Mucosa of stomach (tissue), 1 donor: ENCODE data around the gene HS6ST3.

Source experiments
- H3K27me3 ChIP-seq: one replicate; pipeline ENCODE4 v1.7.0; 2013; ENCODE audit warnings: mild to moderate bottlenecking, low read length; ENCODE audit not compliant: control insufficient read depth, insufficient read depth
- H3K36me3 ChIP-seq: one replicate; pipeline ENCODE4 v1.7.0; 2013; ENCODE audit warnings: low read length; ENCODE audit not compliant: control insufficient read depth, insufficient read depth
- H3K4me1 ChIP-seq: one replicate; pipeline ENCODE4 v1.7.0; 2013; ENCODE audit warnings: mild to moderate bottlenecking, low read length; ENCODE audit not compliant: control insufficient read depth, insufficient read depth
- H3K4me3 ChIP-seq: one replicate; pipeline ENCODE4 v1.7.0; 2013; ENCODE audit warnings: low read length
- H3K9ac ChIP-seq: one replicate; pipeline ENCODE4 v1.7.0; 2013; ENCODE audit warnings: mild to moderate bottlenecking, low read length, moderate library complexity
- H3K9me3 ChIP-seq: one replicate; pipeline ENCODE4 v1.7.0; 2013; ENCODE audit warnings: mild to moderate bottlenecking, low read length, moderate library complexity; ENCODE audit not compliant: control insufficient read depth
- donor health status: Pancreatic carcinoma.

The HS6ST3 gene

DNA sequence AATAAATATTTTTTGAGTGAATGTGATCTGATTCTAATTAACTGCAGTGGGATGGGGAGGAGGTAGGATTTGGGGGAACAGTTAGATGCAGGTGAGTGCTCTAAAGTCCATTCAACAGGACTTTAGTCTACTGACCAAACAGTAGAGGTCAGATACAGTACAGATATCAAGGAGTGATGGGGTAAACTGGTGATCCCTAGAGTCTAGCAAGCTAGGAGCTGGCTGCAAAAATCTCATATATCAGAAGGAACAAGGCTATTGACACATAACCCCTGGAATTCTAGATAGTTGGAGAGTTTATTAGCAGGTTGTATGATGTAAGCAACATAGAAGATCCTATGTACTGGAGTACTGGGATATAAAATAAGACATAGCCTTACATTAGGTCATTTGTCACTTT lies 131.6 kb downstream of the HS6ST3 start:
- Histone ChIP-seq H3K9ac (no peak overlapping the region), H3K4me1 (no peaks in the 10 kb centered on the region), H3K9me3 (no peaks in the 10 kb centered on the region), H3K27me3 (no peaks in the 10 kb centered on the region), H3K4me3 (no peak overlapping the region), H3K36me3 (no peaks in the 10 kb centered on the region)

DNA sequence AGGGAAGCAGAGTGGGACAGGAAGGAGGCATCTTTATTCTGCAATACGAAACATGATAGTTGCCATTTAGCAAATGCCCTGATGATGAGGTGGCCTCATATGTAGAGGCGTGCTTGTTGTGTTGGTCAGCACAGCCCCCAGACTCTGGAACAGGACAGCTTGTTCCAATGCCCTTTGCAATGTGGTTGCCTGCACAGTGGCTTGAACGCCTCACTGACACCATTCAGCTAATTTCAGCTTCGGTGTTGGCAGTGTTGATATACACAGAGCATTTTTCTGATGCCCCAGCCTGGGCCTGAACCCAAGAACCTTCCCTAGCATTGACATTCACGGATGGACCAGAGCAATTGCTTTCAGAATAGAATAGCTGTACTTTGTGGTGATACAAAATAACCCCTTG lies 133.3 kb downstream of the HS6ST3 start:
- no peak overlapping the region for H3K9ac ChIP-seq
- no peaks in the 10 kb centered on the region for H3K4me1 ChIP-seq
- no peaks in the 10 kb centered on the region for H3K27me3 ChIP-seq
- no peak overlapping the region for H3K4me3 ChIP-seq
- no peaks in the 10 kb centered on the region for H3K9me3 ChIP-seq
- no peaks in the 10 kb centered on the region for H3K36me3 ChIP-seq

DNA sequence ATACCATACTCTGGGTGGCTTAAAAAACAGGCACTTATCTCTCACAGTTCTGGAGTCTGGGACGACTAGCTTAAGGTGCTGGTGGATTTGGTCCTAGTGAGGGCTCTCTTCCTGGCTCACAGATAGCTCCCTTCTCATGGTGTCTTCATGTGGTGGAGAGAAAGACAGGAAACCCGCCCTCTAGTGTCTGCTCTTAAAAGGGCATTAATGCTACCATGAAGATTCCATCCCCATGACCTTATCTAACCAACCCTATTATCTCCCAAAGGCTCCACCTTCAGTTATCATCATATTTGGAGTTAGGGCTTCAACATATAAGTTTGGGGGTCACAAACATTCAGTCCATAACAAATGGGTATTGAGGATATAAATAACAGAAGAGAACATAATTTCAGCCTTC lies 139.4 kb downstream of the HS6ST3 start:
- H3K4me3 ChIP-seq: no peak overlapping the region
- H3K36me3 ChIP-seq: no peaks in the 10 kb centered on the region
- H3K4me1 ChIP-seq: no peaks in the 10 kb centered on the region
- no peak overlapping the region for H3K9ac ChIP-seq
- no peaks in the 10 kb centered on the region for H3K9me3 ChIP-seq
- no peaks in the 10 kb centered on the region for H3K27me3 ChIP-seq

- Histone ChIP-seq H3K4me1 (no peaks in the 10 kb centered on the region), H3K9ac (no peak overlapping the region), H3K27me3 (no peaks in the 10 kb centered on the region), H3K4me3 (no peak overlapping the region), H3K9me3 (no peaks in the 10 kb centered on the region), H3K36me3 (no peaks in the 10 kb centered on the region)
Observed at GRCh38 chr13:96238241-96238640, 148.3 kb downstream of the HS6ST3 start.

DNA sequence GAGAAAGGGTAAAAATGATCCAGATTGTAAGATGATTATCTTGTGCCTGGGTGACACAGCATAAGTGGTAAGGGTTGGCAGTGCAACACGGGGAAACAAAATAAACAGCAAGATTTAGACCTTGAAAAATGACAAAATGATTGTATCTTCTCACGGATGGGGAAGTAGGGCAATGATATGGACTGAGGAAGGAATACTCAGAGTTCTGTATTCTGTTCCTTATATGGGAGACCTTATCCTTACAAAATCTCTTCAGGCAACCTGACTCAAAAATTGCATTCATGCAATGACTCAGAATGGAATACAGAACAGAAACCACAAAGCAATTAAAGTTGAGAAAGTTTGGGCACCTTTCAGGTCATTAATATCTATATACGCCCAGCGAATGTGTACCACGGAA lies 149.0 kb downstream of the HS6ST3 start:
- Histone ChIP-seq H3K4me3 (no peak overlapping the region), H3K9ac (no peak overlapping the region), H3K9me3 (no peaks in the 10 kb centered on the region), H3K36me3 (no peaks in the 10 kb centered on the region), H3K4me1 (no peaks in the 10 kb centered on the region), H3K27me3 (no peaks in the 10 kb centered on the region)

DNA sequence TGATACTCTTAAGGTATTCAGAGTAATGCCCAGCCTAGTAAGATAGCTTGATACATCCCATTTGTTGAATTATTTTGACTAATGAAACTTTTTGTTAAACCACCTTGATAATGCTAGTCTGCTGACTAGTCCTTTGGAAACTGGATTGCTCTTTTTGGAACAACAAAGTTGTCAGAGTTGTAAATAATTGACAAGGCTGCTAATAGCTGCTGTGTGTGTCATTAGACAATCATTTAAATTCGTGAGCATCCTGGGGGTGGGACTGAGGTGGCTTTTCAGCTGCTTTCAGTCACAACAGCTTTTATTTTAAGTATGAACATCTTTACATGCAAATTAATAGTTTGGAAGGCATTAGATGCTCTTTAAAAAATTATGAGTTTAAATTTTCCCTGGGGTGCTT lies 153.5 kb downstream of the HS6ST3 start:
- Histone ChIP-seq H3K4me1 (no peaks in the 10 kb centered on the region), H3K9me3 (no peaks in the 10 kb centered on the region), H3K4me3 (no peak overlapping the region), H3K27me3 (no peaks in the 10 kb centered on the region), H3K9ac (no peak overlapping the region), H3K36me3 (no peaks in the 10 kb centered on the region)

DNA sequence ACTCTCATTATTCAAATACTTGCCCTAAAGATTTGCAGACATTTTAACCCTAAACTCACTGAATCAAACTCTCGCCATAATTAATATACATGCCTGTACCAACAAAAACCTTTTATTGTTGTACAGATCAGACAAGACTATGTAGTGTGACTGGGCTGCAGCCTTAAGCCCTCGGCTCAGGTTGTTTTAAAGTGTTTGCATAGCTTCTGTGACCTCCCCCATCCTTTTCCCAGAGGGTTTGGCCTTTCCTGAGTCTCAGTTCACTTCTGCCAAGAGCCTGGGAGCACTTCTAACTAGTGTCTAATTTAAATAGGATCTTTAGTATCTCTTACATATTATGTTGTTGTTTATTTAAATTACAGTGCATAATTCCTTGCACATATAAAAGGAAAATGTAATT lies 158.2 kb downstream of the HS6ST3 start:
- no peak overlapping the region for H3K9ac ChIP-seq
- H3K36me3 ChIP-seq: no peaks in the 10 kb centered on the region
- H3K4me1 ChIP-seq: no peaks in the 10 kb centered on the region
- H3K27me3 ChIP-seq: no peaks in the 10 kb centered on the region
- H3K4me3 ChIP-seq: no peak overlapping the region
- H3K9me3 ChIP-seq: no peaks in the 10 kb centered on the region

GRCh38 chr13:96248996-96249395 lies 159.1 kb downstream of the HS6ST3 start:
- H3K9me3 ChIP-seq: no peaks in the 10 kb centered on the region
- H3K4me1 ChIP-seq: no peaks in the 10 kb centered on the region
- no peak overlapping the region for H3K9ac ChIP-seq
- H3K4me3 ChIP-seq: no peak overlapping the region
- no peaks in the 10 kb centered on the region for H3K27me3 ChIP-seq
- no peaks in the 10 kb centered on the region for H3K36me3 ChIP-seq

DNA sequence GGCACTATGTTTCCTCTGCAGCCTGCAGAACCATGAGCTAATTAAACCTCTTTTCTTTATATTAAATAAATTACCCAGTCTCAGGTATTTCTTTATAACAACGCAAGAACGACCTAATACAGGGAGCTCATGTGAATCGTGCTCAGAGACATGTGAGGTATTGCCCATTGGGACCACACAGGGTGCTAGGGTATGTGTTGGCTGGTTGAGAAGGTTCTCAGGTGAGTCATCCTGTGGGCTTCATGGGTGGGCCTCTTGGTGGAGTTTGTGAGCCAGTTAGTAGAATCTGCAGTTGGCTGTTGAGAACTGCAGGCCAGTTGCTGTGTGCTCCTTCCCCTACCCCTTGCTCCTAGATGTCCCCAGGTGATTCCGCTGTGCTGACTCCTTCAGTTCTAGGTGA lies 163.0 kb downstream of the HS6ST3 start:
- Histone ChIP-seq H3K36me3 (no peaks in the 10 kb centered on the region), H3K9ac (no peak overlapping the region), H3K4me3 (no peak overlapping the region), H3K4me1 (no peaks in the 10 kb centered on the region), H3K9me3 (no peaks in the 10 kb centered on the region), H3K27me3 (no peaks in the 10 kb centered on the region)

- Histone ChIP-seq H3K9me3 (no peaks in the 10 kb centered on the region), H3K4me3 (no peak overlapping the region), H3K36me3 (no peaks in the 10 kb centered on the region), H3K4me1 (no peaks in the 10 kb centered on the region), H3K27me3 (no peaks in the 10 kb centered on the region), H3K9ac (no peak overlapping the region)
Observed at GRCh38 chr13:96273196-96273595, 183.3 kb downstream of the HS6ST3 start.

GRCh38 chr13:96274046-96274445 lies 184.1 kb downstream of the HS6ST3 start:
- no peaks in the 10 kb centered on the region for H3K9me3 ChIP-seq
- no peaks in the 10 kb centered on the region for H3K36me3 ChIP-seq
- H3K4me3 ChIP-seq: no peak overlapping the region
- H3K4me1 ChIP-seq: no peaks in the 10 kb centered on the region
- no peak overlapping the region for H3K9ac ChIP-seq
- H3K27me3 ChIP-seq: no peaks in the 10 kb centered on the region

GRCh38 chr13:96279904-96280303 lies 190.0 kb downstream of the HS6ST3 start:
- H3K4me3 ChIP-seq: no peak overlapping the region
- H3K9ac ChIP-seq: no peak overlapping the region
- no peaks in the 10 kb centered on the region for H3K27me3 ChIP-seq
- no peaks in the 10 kb centered on the region for H3K4me1 ChIP-seq
- no peaks in the 10 kb centered on the region for H3K9me3 ChIP-seq
- no peaks in the 10 kb centered on the region for H3K36me3 ChIP-seq

DNA sequence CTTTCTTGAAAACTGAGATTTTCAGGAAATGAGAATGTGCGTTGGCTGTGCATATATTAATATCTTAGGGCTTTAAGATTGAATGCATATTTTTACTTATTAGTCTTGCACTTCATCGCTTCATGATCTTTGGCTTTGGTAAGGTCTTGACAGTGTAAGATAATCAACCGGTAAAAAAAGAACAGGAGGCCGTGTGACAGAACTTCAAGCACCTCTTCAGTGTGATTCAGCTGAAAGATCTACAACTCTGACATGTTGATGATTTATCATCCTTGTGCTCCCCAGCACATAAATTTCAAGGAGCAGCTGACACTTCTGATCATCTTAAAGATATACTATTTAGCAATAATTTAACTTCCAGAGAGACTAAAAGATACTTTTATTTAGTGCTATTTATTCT lies 195.1 kb downstream of the HS6ST3 start:
- Histone ChIP-seq H3K36me3 (no peaks in the 10 kb centered on the region), H3K4me1 (no peaks in the 10 kb centered on the region), H3K9ac (no peak overlapping the region)

More for the DNA sequence above, 195.1 kb downstream of the HS6ST3 start:
- Histone ChIP-seq H3K4me3 (no peak overlapping the region), H3K9me3 (no peaks in the 10 kb centered on the region), H3K27me3 (no peaks in the 10 kb centered on the region)
